Muscle layer of duodenum (tissue), 2 donors: ENCODE results near the gene EXOC5.
"Not testable (repeated sequence)": the region's sequence is repeated elsewhere in the genome, so short reads cannot be mapped to it uniquely, and the experiment has no call there.

Experiments
- H3K27ac ChIP-seq: one replicate; pipeline ENCODE4 v1.7.0; 2013; ENCODE audit warnings: mild to moderate bottlenecking, low read length
- H3K27me3 ChIP-seq: one replicate; pipeline ENCODE4 v1.7.0; 2013; ENCODE audit warnings: low read depth, mild to moderate bottlenecking, control low read depth, low read length
- H3K36me3 ChIP-seq, 2 donors: one replicate each; pipeline ENCODE4 v1.7.0; 2013; ENCODE audit warnings: low read length in 2 of 2, control low read depth in 1 of 2, mild to moderate bottlenecking in 1 of 2; ENCODE audit not compliant: insufficient read depth in 2 of 2, control insufficient read depth in 1 of 2
- H3K4me1 ChIP-seq, 2 donors: one replicate each; pipeline ENCODE4 v1.7.0; 2013; ENCODE audit warnings: low read length in 2 of 2, mild to moderate bottlenecking in 2 of 2, control low read depth in 1 of 2, moderate library complexity in 1 of 2; ENCODE audit not compliant: insufficient read depth in 2 of 2, control insufficient read depth in 1 of 2
- H3K4me3 ChIP-seq, 2 donors: one replicate each; pipeline ENCODE4 v1.7.0; 2013; ENCODE audit warnings: low read length in 2 of 2, low read depth in 1 of 2, mild to moderate bottlenecking in 1 of 2
- H3K9me3 ChIP-seq, 2 donors: one replicate each; pipeline ENCODE4 v1.7.0; 2013; ENCODE audit warnings: low read length in 2 of 2, control low read depth in 1 of 2, mild to moderate bottlenecking in 1 of 2; ENCODE audit not compliant: control insufficient read depth in 1 of 2
- donor health status: healthy.

Gene EXOC5

DNA sequence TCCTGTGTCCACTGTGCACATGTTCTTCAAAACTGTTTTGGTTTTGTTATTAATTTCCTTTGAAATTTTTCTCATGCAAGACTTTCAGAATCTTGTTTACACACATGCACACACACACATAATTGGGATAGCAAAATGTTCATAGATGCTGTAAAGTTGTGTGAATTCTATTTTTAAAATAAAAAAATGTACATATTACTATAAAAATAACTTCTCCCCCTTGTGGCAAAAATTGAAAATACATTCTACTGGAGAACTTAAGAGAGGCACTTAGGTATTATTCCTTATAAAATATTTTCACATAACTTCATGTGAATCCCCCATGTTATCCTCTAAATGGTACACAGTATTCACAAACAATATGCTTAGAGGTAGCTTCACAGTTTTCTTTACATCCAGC, 66.0 kb downstream of the EXOC5 start:
- not testable (repeated sequence) for H3K4me3 ChIP-seq, H3K27ac ChIP-seq, H3K27me3 ChIP-seq, H3K4me1 ChIP-seq, H3K9me3 ChIP-seq, H3K36me3 ChIP-seq

DNA sequence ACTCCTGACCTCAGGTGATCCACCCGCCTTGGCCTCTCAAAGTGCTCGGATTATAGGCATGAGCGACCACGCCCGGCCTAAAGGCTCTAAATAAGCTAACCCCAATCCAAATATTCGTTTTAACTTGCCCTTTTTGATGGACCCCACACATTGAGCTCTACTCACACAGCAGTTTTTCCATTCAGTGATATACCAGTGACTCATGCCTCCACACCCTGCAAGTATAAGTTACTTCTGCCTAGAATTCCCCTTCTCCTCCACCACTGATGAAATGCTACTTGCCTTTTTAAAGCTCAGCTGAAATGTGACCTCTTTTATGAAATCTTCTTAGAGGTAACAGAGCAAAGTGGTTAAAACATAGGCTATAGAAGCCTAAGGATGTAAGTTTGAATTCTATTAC, 68.8 kb downstream of the EXOC5 start:
- Histone ChIP-seq H3K27ac (no peak overlapping the region), H3K9me3 (no peaks in the 10 kb centered on the region), H3K36me3 (no peaks in the 10 kb centered on the region), H3K27me3 (no peaks in the 10 kb centered on the region), H3K4me1 (no peaks in the 10 kb centered on the region), H3K4me3 (no peak overlapping the region)

DNA sequence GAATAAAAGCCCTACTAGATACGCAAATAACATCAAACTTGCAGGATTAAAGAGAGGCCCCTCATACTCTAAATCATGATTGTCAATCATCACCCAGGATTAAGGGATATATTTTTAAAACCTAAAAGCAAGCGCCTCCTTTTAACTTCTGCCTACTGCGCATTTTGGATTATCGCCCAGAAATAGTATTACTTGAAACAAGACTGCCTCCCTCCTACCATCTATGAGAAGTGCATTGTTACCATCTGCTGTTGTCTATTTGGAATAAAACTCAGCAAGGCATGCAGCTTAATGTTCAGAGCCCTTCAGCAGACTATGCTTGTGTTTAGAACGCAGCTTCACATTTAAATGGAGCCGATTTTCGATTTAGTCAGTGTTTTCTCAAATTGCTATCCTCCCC, 79.6 kb downstream of the EXOC5 start:
- Histone ChIP-seq H3K9me3 (no peaks in the 10 kb centered on the region), H3K27ac (no peak overlapping the region), H3K36me3 (no peaks in the 10 kb centered on the region), H3K27me3 (no peaks in the 10 kb centered on the region), H3K4me1 (no peaks in the 10 kb centered on the region), H3K4me3 (no peak overlapping the region)

DNA sequence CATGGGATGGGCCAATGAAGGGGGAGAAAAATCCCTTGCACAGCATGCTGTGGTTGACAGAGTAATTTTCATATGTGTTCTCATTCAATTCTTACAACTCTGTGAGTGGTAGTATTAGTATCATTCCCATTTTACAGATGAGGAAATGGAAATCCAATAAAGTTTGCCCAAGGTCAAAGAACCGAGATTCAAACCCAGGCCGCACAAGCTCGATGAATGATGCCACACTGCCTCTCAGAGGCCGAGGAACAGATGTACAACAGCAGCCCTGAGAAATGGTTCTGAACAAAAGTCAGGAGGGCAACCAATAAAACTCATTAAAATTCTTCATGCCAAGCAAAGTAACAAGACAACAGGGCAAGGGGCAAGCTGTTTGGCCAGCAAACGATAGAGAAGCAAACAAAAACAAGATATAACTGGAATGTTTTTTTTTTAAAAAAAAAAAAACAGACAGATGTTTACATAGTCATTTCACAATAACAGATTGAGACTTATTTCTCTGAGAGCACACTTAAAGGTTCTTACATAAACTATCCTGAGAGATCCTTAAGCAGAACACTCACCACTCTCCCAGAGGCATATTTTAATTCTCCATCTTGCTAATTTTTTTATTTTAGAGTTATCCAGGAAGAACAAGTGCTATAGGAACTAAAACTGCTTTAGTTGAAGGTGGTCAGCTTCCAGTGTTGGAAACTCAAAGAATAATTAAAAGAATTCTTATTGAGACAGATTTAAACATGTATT, 85.8 kb downstream of the EXOC5 start:
- Histone ChIP-seq H3K4me3 (no peak overlapping the region), H3K36me3 (no peaks in the 10 kb centered on the region), H3K4me1 (no peaks in the 10 kb centered on the region), H3K27me3 (no peaks in the 10 kb centered on the region), H3K9me3 (no peaks in the 10 kb centered on the region), H3K27ac (no peak overlapping the region)

DNA sequence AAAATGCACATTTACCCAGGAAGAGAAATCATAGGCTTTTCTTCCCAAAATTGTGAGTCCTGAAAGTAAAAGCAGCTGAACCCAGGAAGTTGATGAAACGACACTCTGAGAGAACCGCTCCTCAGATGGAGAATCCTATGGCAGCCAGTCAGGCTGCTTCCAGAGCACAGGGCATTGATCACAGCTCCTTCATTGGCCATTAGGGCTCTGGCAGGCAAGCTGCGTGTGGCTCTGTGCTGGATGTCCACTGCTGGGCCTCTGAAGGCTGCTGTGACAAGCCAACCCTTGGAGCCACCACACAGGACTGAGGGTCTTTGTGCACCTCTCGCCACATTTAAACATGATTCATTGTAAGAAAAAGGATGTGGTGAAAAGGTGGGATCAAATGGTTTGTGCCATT, 89.4 kb downstream of the EXOC5 start:
- no peaks in the 10 kb centered on the region for H3K27me3 ChIP-seq
- H3K4me1 ChIP-seq = no peaks in the 10 kb centered on the region
- no peaks in the 10 kb centered on the region for H3K36me3 ChIP-seq
- no peak overlapping the region for H3K4me3 ChIP-seq
- no peak overlapping the region for H3K27ac ChIP-seq
- no peaks in the 10 kb centered on the region for H3K9me3 ChIP-seq

DNA sequence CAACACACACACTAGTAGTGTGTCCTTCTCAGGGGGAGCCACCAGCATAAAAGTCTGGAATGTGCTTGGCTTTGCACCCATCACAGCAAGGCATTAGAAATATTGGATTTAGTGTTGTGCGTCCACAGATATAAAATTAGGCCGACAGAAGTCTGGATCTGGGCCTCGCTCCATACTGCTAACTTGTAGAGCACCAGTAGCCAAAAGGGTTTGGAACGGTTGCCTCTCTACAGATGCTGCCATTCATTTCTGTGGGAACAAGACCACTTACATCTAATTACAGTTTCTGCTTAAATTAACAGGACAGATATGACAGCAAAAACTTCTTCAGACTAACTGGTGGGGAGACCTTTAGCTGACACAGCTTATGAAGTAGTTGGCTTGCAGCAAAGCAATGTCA, 94.2 kb downstream of the EXOC5 start:
- Histone ChIP-seq H3K9me3 (no peaks in the 10 kb centered on the region), H3K27me3 (no peaks in the 10 kb centered on the region), H3K27ac (no peak overlapping the region), H3K4me1 (no peaks in the 10 kb centered on the region), H3K4me3 (no peak overlapping the region), H3K36me3 (no peaks in the 10 kb centered on the region)

DNA sequence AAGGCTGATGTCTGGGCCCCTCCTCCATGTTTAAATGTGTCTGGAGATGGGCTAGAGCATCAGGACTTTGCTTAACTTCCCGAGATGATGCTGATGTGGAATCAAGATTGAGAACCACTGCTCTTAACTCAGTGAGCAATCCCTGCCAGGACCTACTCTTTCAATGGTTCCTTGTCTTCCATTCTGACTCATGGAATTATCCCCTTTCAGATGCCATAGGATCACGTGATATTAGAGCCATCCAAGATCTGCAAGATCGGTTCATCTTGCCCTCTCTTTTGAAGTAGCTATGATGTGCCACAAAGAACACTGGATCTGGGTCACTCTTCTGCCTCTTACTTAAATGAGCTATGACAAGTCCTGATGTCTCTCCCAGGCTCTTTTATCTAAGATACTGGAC, 96.8 kb downstream of the EXOC5 start:
- H3K4me3 ChIP-seq = no peak overlapping the region
- no peaks in the 10 kb centered on the region for H3K27me3 ChIP-seq
- no peaks in the 10 kb centered on the region for H3K9me3 ChIP-seq
- H3K4me1 ChIP-seq = no peaks in the 10 kb centered on the region
- H3K36me3 ChIP-seq = no peaks in the 10 kb centered on the region
- no peak overlapping the region for H3K27ac ChIP-seq

DNA sequence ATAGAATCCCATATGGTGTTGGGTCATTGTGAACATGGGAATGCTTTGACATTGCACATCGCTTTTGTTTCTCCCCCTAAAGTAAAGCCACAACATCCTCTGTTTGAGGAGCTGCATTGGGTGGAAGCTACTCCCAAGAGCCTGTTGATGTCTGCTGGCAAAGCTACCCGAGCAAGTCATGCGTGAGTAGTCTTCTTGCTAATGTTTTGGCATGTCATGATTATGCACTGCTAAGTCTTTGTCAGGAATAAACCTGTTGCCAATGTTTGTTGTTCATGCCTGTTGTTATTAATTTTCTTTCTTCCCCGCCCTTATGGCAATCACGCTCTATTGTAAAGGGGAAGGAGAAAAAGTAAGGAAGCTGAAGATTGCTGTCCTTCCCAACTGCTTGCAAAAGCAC, 97.3 kb downstream of the EXOC5 start:
- no peaks in the 10 kb centered on the region for H3K36me3 ChIP-seq
- H3K27ac ChIP-seq = no peak overlapping the region
- no peak overlapping the region for H3K4me3 ChIP-seq
- H3K27me3 ChIP-seq = no peaks in the 10 kb centered on the region
- no peaks in the 10 kb centered on the region for H3K4me1 ChIP-seq
- H3K9me3 ChIP-seq = no peaks in the 10 kb centered on the region

DNA sequence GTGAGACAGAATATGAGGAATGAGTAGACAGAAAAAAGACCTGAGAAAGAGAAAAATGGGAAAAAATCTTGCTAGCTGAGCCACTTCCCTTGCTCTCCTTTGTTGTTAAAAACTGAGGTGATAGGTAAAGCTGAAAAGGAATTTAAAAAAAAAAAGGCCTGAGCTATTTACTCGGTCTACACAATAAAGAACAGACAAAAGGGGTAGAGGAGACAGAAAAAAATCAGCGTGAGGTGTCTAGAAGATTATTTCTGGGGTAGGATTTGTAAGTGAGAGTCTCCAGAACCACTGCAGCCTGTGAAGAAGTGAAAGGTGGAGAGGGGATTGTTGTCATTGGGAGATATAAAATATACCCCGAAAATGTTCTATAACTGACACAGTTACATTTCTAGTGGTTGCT, 98.8 kb downstream of the EXOC5 start:
- H3K4me1 ChIP-seq = no peaks in the 10 kb centered on the region
- H3K27me3 ChIP-seq = no peaks in the 10 kb centered on the region
- no peaks in the 10 kb centered on the region for H3K36me3 ChIP-seq
- no peaks in the 10 kb centered on the region for H3K9me3 ChIP-seq
- H3K4me3 ChIP-seq = no peak overlapping the region
- H3K27ac ChIP-seq = no peak overlapping the region

DNA sequence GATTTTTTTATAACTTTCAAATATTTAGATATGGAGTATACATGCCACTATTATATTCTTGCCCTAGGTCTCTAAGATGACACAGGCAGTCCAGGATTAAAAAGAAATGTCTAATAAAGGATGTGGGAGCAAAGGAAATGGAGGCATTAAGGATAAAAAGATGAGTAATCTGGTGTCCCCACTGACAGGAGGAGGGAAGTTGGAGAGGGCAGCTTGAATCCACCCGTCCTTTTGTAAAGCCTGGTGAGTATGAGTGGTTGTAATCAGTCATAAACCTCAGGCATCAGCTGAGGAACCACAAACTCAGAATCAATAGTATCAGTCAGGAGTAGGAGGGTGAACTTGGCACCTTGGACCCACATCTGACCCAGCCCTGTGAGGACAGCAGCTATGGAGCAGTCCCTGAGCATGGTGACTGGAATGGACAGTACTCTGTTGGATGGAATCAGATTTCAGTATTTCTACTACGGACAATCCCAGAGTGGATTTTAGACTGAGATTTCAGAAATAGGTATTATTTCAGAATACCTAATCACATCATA, 100.5 kb downstream of the EXOC5 start:
- Histone ChIP-seq H3K27me3 (no peaks in the 10 kb centered on the region), H3K4me1 (no peaks in the 10 kb centered on the region), H3K36me3 (no peaks in the 10 kb centered on the region), H3K4me3 (no peak overlapping the region), H3K27ac (no peak overlapping the region), H3K9me3 (no peaks in the 10 kb centered on the region)

DNA sequence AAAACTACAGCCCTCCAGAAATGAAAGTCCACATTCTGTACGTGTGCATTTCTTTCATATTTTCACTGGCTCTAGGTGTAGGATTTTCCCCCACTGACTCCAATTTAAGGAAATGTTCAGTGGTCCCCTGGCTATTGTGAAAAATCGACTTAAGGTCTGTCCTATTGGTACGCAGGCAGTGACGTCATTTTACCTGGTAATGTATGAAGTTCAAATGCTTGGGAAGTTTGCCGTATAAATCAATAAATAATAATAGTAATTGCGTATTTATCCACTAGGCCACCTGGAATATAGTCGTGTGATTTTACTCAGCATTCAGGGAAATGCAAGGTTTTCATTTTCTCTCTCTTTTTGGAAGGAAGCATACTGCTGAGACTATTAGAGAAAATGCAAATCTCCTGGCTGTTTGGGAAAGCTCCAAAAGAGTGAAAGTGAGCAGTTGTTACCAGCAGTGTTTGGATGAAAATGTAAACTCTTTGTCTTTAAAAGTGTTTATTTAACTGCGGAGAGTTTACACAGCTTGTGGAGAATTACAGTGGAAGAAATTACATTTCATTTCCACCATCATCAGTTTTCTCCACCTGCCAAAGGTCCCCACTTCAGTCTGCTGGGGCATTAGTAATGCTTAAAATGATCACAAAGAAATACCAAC, 107.0 kb downstream of the EXOC5 start:
- Histone ChIP-seq H3K36me3 (no peaks in the 10 kb centered on the region), H3K27me3 (no peaks in the 10 kb centered on the region), H3K4me1 (peaks cover 0 to 10% of the 10 kb centered on the region in 2 donors), H3K4me3 (no peak overlapping the region), H3K9me3 (no peaks in the 10 kb centered on the region), H3K27ac (no peak overlapping the region)

DNA sequence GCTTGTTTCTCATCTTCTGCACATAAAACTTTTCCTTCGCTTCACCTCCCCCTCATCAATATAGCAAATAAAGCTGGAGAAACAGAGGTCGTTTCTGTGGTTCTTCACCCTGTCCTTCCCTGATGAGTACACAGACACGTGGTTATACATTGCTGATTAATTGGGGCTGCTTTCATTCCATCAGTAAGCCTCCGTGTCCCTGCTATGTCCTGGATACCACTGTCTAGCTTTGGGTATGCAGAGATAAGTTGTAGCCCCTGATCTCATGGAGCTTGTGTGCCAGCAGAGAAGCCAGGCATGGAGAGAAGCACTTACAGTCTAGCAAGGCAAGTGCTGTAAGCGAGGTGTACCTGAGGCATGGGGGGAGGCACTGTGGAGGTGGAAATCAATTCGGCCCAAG, 108.4 kb downstream of the EXOC5 start:
- H3K9me3 ChIP-seq = no peaks in the 10 kb centered on the region
- no peak overlapping the region for H3K27ac ChIP-seq
- peaks cover 0 to 10% of the 10 kb centered on the region in 2 donors for H3K4me1 ChIP-seq
- H3K4me3 ChIP-seq = no peak overlapping the region
- H3K36me3 ChIP-seq = no peaks in the 10 kb centered on the region
- H3K27me3 ChIP-seq = no peaks in the 10 kb centered on the region
